GM19372 (cell line): ENCODE measurements around the gene NOXO1.
A peak's percentile ranks its signal among the peaks of the same experiment; 100 is the strongest.
"Not testable (repeated sequence)": the region's sequence is repeated elsewhere in the genome, so short reads cannot be mapped to it uniquely, and the experiment has no call there.

Experiments used
- ATAC-seq: cut with Tn5 transposase; IDR thresholded peaks from one replicate; pipeline ENCODE4 v1.9.1; 2021; ENCODE audit warnings: mild to moderate bottlenecking, low read depth, moderate library complexity; ENCODE audit not compliant: unreplicated experiment

The NOXO1 gene

DNA sequence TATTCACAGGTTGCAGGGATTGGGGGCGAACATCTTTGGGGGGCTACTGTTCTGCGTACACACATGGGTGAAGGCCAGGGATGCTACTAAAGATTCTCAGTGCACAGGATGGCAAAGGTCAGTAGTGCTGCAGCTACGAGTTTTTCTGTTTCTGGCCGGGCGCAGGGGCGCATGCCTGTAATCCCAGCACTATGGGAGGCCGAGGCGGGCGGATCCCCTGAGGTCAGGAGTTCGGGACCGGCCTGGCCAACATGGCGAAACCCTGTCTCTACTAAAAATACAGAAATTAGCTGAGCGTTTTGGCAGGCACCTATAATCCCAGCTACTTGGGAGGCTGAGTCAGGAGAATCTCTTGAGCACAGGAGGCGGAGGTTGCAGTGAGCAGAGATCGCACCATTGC lies 32.3 kb upstream of the NOXO1 start:
- no peak for ATAC-seq

DNA sequence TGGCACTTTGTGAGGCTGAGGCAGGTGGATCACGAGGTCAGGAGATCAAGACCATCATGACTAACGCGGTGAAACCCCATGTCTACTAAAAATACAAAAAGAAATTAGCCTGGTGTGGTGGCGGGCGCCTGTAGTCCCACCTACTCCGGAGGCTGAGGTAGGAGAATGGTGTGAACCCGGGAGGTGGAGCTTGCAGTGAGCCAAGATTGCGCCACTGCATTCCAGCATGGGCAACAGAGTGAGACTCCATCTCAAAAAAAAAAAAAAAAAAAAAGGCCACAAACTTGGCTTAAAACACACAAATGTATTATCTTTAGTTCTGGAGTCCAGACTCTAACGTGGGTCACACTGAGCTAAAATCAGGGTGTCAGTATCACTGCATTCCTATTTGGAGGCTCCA lies 30.5 kb upstream of the NOXO1 start:
- not testable (repeated sequence) for ATAC-seq

DNA sequence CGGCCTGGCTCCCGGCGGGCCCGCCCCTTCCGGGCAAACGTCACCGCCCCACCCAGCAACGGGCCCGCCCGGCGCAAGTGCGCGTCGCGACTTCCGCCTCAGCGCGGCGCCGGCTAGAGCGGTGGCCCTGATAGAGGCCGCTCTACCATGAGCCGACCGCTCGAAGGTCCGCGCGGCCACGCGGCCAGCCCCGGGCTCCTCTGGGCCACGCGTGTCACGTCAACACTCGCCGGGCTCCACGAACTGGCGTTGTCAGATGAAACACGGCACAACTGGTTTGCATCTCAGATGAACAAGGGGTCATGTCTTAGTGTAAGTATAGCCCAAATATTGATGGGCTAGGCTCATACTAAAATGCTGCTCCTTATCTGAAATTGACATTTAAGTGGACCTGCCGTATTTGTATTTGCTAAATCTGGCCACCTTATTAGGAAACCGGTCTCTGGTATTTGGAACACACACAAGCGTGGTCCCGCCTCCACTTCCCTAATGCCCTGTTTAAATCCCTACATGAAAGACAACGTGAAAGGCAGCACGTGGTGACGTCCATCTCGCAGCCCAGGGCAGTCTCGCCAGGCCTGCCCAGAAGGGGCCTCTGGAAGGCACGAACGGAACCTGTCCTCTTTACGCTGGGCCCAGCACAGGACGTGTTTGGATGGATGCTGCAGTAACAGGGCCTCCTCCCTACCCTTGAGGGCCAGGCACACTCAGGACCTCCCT lies 28.7 kb upstream of the NOXO1 start, which contains the start of gene ZNF598:
Gene ZNF598 (minus strand): TSS at position 31 of the 720 bp plus-strand sequence.
- peak; percentile 89 for ATAC-seq

DNA sequence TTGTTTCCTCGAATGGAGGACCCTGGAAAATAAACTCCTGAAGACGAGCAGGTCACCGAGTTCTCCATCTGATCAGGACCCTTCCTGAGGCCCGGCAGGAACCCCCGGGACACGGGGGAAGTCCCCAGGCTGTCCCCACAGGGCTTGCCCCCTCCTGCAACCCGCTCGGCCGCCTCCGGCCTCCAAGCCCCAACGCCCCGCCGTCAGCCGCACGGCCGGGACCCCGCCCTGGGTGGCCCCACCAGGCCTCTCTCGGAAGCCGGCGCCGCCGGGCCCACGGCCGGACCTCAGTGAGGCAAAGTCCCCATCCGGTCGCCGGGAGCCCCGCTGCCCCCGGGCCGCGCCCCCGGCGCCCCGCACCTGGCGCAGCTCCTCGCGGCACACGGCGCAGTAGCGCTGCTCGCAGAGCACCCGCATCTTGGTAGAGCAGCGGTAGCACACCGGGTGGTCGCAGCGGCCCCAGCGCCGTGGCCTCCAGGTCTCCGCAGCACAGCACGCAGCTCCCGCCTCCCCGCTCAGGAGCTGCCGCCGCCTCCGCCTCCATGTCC lies 28.0 kb upstream of the NOXO1 start:
- ATAC-seq = peak; percentile 30

DNA sequence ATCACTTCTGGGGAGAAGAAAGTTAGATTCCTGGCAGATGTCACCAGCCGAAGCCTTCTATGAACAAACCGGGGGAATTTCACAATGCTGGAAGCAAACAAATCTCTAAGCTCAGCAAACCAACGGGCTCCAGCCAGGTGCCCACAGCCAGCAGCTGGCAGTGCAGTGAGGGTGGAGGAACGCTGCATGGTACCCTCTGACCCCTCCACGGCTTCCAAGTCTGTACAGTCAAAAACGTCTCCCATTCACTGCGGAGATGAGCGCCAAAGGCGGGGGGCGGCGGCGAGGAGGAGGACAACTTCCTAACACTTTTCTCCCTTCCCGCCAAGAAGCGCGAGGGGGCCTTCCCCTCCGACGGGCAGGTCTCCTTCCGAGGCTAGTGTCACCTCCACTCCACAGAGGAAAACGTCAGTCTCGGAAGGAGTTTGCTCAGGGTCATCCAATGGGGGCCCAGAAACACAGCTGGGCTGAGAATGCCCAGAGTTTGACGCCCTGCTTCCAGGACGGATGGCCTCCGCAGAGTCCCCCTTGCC lies 27.4 kb upstream of the NOXO1 start:
- no peak for ATAC-seq

DNA sequence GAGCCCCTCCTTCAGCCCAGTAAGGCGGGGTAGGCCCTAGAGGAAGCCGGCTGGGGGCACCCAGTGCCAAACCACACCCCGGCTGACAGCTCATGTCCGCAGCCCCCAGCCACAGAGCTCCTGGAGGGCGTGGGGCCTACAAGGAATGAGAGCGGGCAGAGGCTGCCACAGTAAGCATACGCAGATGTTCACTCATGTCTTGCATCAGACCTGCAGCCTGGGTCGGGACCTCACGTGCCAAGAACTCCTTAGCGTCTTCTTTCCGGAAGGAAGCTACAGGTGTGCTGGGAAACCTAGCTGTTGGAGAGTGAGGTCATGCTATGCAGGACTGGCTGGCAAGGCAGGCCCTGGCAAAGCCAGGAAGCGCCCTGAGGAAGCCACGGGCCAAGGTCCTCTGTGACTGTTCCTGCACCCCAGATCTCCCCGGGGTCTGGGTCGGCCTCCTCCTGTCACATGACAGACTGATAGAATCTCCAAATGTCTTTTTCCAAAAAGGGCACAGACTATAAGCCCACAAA lies 26.8 kb upstream of the NOXO1 start:
- ATAC-seq = no peak

DNA sequence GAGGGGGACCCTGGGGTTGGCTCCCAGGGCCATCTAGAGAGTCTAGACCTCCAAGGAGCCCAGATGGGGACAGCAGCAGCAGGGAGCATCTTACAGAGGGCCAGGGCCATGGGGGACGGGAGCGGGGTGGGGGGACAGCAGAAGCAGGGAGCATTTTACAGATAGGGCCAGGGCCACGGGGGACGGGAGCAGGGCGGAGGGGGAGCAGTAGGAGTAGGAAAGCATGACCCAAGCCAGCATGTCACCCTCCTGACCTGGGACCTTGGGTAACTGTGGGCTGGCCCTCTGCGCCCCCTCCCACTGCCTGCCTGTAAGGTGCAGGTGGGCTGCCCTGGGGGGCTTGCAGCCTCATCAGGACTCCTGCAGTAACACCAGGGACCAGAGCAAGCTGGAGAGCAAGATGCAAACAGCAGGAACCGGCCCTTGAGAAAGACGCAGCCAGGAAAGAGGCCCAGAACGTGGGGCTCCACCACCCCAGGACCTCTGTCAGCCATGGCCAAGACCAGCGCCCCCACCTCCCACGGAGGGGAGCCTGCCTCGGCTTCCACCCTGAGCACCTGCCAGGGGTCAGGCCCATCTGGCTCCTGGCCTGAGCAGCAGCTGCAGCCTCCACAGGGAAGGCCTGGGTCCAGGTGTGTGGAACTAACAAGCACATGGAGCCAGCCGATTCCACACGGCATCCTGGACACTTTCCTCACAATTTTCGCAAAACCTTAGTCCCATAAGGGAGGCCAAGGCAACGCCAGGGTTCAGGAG lies 26.0 kb upstream of the NOXO1 start:
- ATAC-seq = no peak

DNA sequence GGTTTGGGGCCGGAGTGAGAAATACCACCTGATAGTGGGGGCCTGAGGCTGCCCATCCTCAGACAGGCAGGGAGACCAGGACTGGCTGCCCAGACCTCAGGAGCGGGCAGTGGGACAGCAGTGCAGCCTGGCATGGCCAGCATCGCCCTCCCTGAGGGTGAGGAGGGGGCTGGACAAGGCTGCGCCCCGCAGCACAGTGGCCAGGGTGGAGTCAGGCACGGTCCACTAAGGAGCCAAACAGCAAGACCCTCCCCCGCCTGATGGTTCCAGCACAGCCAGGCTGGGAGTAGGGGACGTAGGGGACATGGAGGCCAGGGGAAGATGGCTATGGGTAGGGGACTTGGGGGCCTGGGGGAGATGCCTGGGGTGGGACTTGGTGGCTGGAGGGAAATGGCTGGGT lies 25.0 kb upstream of the NOXO1 start:
- no peak for ATAC-seq

DNA sequence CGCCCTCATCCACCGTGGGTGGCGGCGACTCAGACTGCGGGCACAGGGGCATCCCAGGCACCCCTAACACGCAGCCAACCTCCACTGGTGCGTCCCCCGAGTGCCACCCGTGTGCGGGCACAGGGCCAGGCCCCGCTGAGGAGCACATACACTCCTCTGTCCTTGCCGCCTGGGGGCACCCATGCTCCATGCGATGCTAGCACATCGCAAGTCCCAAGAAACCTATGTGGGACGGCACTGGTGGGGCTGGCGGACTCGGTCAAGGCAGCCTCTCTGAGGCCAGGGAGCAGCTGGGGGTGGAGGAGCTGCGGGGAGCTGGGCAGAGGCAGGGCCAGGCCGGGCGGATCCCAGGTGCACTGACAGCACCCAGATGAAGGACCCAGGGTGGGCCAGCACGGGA lies 24.4 kb upstream of the NOXO1 start:
- no peak for ATAC-seq

DNA sequence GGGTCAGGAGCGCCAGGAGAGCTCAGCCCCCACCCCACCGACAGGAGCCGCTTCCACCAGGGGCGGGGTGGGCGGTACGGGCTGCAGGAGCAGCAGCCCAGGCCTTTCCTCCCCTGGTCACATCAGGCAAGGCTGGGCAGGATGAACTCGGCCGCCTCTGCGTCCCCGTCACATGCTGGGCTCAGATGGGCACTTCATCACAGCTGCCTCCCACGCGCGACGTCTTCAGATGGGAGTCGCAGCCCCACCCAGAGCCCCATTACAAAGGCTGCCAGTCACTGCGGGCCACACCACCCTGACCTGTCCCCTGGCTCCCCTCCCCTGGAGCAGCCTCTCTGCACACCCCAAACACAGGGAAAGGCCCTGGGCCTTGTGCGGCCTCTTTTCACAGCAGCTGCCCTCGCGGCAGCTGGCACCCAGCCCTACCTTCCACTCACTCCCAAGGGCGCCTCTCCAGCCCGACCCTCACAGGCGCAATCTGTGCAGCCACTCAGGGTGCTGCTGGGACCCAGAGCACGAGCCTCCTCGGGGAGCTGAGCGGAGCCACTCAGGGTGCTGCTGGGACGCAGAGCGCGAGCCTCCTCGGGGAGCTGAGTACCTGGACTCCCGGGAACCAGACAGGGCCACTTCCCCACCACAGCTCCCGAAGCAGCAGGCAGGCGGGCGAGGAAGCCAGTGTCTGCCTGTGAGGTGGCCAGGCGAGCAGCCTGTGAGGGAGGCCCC lies 23.7 kb upstream of the NOXO1 start:
- no peak for ATAC-seq

DNA sequence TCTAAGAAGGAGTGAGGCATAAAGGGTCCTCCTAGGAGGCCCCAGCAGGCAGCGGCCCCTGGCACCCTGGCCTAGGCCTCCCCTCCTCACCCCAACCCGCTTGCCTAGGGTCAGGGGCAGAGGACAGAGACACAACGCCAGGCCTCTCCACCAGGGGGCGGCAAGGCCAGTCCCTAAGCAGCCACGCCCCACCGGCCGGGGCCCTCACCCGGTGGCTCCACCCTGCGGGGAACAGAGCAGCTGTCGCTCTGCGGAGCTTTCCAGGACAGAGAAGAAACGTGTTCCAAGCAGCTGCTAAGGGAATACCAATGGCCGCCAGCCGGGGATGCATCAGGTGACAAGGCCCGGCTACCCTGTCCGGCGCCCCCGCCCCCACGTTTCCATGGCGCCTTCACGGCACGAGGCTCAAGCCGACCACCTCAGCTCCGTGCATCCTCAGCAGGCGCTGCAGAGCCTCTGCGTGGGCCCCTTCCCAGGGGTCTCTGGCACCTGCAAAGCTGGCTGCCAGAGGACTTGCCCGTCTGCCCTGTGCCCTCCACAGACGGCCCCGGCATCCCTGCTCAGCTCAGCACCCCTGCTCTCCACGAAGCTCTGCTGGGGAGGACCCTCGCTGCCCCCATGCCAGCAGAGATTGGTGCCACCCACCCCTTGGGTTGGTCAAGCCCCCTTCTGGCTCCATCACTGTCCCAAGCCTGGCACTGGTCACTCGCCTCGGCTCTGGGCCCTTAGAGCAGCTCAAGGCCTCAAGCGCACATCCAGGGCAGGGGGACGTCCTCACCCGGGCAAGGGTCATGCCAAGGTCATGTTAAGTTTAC lies 22.8 kb upstream of the NOXO1 start:
- peak; percentile 59 for ATAC-seq

DNA sequence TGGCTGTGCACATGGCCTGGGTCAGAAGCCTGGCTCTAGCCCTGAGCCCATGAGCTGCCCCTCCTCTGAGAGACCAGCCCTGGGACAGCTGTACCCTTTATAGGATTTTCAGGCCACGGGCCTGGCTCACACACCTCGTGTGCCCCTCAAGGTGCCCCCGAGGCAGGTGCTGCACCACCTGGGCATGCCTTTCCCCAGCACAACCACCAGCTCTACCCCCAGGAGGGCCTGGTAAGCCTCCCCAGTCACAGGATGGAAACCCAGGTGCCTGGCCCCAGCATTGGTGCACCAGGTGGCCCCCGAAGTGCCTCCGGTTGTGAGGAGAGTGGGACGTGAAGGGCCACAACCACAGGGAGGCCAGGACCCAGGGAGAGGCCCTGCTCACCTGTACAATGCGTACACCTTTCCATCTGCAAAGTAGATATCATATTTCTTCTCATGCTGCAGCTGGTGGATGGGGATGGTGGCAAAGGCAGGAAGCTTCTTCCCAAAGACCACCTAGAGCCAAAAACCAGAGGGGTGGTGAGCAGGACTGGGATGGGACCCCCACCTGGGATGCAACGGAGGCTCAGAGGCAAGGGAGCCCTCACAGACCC lies 22.1 kb upstream of the NOXO1 start:
- no peak for ATAC-seq

DNA sequence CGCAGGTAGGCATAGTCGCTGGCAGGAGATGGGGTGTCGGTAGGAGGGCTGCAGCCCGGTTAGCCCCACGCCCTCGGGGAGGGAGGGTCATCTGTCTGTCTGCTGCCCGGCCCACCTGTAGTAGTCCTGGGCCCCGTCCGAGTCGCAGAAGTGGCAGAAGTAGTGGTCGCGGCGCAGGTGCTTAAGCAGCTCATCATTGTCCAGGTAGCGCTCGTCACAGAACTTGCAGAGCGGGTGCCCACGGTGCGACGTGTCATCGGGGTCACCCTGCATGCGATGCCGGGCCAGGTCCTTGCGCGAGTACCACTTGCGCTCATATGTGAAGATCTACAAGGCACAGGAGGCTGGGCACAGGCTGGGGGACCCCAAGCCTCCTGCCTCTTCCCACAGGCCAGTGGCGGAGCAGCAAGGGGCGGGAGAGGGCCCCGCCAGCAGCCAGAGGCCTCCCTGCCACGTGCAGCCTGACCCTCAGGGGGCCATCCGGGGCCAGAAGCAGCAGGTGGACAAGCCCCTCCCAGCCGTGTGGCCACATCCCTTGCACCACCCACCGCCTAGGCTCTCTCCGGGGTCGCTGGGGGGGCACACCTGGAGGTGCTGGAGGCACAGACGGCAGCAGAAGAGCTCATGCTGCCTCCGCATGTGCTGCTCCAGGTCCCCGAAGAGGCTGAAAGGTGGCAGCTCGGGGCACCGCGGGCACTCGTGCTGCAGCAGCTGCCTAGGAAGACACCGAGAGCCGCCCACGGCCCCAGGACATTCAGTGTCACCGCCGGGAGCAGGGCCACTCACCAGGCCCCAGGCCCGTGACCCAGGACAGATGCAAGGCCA lies 21.3 kb upstream of the NOXO1 start:
- no peak for ATAC-seq

DNA sequence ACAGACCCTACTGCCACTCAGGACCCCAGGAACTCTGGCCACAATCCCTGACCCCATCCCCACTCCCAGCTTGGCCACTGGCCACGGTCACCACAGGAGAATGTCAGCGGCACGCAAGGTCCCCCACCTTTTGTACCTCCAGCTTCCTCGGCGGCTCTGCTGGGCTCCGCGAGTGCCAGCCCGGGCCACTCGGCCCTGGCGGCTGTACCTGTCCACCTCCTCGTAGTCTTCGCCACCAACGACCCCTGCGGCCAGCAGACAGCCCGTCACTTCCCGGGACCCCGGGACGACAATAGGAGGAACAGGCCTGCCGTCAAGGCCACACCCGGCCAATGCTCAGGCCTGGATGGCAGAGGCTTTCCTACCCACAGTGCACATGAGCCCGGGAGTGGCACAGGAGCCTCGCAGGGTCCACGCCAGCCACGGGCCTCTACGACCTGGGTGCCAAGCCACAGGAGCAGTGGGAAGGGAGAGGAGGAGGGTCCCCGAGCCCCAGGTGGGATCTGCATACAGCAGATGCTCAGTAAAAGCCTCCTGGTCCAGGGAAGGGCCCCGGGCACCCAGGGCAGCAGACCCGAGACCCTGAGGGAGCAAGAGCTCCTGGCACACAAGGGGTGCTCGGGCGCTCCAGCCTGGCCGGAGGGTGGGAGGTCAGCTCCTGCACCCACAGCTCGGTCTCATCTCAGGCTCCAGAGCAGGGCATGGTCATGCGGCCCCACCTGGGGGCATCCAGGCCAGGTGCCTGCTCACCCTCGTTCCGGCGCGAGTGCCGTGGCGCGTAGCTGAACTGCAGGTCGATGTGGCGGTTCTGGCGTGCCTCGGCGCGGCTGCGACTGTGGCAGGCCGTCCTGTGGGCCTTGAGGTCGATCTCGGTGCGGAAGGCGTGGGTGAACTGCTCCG lies 20.4 kb upstream of the NOXO1 start:
- ATAC-seq = no peak

DNA sequence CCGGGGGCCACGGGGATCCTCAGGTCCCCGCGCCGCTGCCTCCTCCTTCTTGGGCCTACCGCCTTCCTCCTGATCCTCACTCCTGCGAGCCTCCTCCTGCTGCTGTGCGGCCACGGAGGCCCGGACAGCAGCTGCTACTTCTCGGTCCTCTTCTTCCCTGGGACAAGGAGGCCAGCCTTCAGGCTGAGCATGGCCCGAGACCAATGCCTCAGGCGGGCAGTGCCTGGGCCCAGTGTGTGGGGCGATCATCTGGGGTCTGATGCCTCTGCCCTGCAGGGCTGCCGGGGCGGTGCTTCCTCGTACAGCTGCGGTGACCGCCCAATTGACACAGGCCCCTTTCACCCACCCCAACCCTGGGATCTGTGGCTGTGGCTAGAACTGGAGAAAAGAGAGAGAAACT lies 19.8 kb upstream of the NOXO1 start:
- ATAC-seq = no peak

DNA sequence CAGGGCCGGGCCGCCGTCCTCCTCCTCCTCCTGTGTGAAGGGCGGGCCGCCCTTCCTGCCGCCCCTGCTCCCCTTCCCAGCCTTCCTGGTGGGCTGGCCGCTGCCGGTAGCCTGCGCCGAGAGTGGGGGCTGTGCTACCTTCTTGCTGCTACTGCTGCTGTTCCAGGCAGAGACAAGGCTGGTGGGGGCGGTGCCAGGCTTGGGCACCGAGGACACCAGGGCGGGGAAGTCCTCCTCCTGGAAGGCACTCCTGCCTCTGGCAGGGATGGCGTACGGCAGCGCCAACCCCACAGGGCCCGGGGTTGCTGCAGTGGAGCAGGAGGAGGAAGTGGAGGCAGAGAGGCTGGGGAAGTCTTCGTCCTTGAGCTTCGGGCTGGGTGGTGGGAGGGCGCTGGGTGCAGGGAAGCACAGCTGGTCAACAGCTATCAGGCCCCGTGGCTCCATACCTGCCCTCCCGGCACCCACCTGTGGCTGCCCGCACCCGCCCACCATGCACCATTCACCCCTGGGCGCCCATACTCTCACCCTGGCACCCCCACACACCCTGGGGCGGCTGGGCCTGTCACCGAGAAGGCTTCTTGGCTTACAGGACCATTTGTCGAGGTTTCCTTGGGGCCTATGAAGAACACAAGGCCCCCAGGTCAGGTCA lies 18.7 kb upstream of the NOXO1 start:
- ATAC-seq = no peak
